Measurements from ENCODE around the gene AKT3. TPM values are rescaled to one million over a fixed set of nuclear protein-coding genes. Genes with fewer than 3 reads are reported as not detected.

Gene AKT3
- total and polyA plus RNA-seq, 2 donors (not counting 1 experiment from before 2014, with no cell fraction given): 37.8 to 42.0 TPM

DNA sequence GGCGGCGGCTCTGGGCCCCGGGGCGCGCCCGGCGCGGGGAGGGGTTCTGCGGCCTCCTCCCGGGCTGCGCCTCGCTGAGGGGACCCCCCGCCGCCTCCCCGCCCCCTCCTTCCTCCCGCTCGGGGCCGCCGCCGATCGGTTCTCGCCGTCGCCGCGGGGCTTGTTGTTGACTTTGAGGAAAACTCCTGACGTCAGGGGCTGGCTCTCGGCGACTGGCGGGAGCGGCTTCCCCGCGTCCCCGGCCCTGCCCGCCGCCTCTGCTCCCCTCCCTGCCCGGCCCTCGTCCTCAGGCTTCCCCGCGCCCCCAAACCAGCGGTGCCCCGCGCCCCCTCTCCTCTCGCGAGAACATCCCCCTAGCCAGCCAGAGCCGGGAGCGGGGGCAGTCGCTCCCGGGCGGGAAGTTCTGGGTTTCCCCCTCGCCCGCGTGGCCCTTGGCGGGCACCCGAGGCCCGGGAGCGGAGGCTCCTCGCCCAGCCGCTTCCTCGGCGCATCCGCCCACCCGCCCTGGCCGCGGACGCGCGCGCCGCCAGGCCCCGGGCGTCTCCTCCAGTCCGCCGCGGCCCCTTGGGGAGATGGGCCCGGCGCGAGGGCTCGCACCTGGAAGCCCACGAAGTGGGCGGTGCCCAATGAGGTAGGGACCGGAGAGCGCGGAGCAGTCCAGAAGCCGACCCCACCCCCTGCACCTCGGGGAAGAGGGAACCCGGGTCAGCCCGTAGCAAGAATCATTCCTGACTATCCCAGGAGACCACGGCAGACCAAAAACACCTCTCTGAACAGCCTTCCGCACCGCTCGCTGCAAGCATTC is 611 bp upstream of the AKT3 start:
- TF ChIP-seq EZH2 (IDR thresholded peaks at IDR 0.05; ENCODE audit: low read length, missing control alignments): no peak
- TF ChIP-seq, protein P1, sequence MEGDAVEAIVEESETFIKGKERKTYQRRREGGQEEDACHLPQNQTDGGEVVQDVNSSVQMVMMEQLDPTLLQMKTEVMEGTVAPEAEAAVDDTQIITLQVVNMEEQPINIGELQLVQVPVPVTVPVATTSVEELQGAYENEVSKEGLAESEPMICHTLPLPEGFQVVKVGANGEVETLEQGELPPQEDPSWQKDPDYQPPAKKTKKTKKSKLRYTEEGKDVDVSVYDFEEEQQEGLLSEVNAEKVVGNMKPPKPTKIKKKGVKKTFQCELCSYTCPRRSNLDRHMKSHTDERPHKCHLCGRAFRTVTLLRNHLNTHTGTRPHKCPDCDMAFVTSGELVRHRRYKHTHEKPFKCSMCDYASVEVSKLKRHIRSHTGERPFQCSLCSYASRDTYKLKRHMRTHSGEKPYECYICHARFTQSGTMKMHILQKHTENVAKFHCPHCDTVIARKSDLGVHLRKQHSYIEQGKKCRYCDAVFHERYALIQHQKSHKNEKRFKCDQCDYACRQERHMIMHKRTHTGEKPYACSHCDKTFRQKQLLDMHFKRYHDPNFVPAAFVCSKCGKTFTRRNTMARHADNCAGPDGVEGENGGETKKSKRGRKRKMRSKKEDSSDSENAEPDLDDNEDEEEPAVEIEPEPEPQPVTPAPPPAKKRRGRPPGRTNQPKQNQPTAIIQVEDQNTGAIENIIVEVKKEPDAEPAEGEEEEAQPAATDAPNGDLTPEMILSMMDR (conservative IDR thresholded peaks at IDR 0.05 in 1 of 2, IDR thresholded peaks at IDR 0.05 in 1 of 2; ENCODE audit: low read depth in 1 of 2, low read length in 2 of 2): no peak
- peak overlapping the region; percentile 88 for H3K9ac ChIP-seq (ENCODE audit: insufficient read depth, low read length)
- no peaks in the 10 kb centered on the region for H3K27me3 ChIP-seq (ENCODE audit: control insufficient read depth, insufficient read depth, low read length)
- peak overlapping the region; percentile 98 for H3K4me2 ChIP-seq (ENCODE audit: extremely low read depth, insufficient read depth, low read length)
- peaks cover 4% of the 10 kb centered on the region for H4K20me1 ChIP-seq (ENCODE audit: control insufficient read depth, extremely low read depth, insufficient read depth, low read length)
- no peaks in the 10 kb centered on the region for H3K9me3 ChIP-seq (ENCODE audit: control insufficient read depth, insufficient read depth, low read depth, low read length)
- peak overlapping the region; percentile 91 for H2AFZ ChIP-seq (ENCODE audit: low read length)
- peaks cover 27% of the 10 kb centered on the region for H3K79me2 ChIP-seq (ENCODE audit: control insufficient read depth, insufficient read depth, low read length)
- H3K27ac ChIP-seq (ENCODE audit: insufficient read depth, low read length): peak overlapping the region; percentile 83
- H3K36me3 ChIP-seq (ENCODE audit: control insufficient read depth, insufficient read depth, low read length): no peaks in the 10 kb centered on the region
- H3K4me1 ChIP-seq (ENCODE audit: control insufficient read depth, extremely low read depth, insufficient read depth, low read length): peaks cover 2% of the 10 kb centered on the region
- H3K4me3 ChIP-seq (replicated peaks in 1 of 4; ENCODE audit: control extremely low read depth in 1 of 4, insufficient read depth in 1 of 4, low read depth in 3 of 4, low read length in 4 of 4): peak overlapping the region; percentile 73 to 86 (median 82)
- DNase-seq (ENCODE audit: low read depth in 2 of 2): peak; percentile 70 to 76

DNA sequence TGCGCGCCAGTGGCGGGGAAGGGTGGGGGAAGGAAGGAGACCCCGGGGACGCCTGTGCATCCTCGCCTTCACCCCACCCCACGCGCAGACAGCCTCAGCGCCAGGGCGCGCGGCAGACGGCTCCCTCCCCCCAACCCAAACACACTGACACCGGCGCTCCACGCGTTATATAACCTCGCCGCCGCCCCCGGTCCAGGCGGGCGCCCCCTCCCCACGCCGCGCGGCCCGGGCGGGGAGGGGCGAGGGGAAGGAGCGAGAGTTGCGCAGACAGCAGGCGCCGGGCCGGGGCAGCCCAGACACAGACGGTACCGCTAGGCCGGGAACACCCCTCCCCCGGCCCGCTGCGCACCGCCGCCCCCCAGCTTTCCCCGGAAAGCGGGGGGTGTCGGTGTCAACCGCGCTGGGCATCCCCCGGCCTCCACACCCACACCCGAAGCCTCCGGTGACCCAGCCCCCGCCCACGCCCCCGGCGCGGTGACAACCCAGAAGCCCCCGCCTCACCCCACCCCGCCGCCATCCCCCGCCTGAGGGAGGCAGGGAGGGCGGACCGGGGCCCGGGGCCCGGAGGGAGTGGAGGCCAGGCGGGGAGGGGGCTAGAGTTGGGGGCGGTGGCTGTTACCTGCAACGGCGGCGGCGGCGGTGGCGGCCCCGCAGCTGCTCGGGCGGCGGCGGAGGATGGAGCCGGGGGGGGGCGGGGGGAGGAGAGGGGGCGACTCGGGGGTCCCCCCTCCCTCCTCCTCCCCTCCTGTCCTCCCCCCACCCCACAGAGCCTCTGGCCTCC is 432 bp downstream of the AKT3 start:
- Histone ChIP-seq H3K79me2 (ENCODE audit: control insufficient read depth, insufficient read depth, low read length) (peaks cover 37% of the 10 kb centered on the region), H3K9me3 (ENCODE audit: control insufficient read depth, insufficient read depth, low read depth, low read length) (no peaks in the 10 kb centered on the region), H2AFZ (ENCODE audit: low read length) (no peak overlapping the region), H3K27ac (ENCODE audit: insufficient read depth, low read length) (peak overlapping the region; percentile 71), H3K27me3 (ENCODE audit: control insufficient read depth, insufficient read depth, low read length) (no peaks in the 10 kb centered on the region), H3K4me2 (ENCODE audit: extremely low read depth, insufficient read depth, low read length) (peak overlapping the region; percentile 25), H3K4me3 (replicated peaks in 1 of 4; ENCODE audit: control extremely low read depth in 1 of 4, insufficient read depth in 1 of 4, low read depth in 3 of 4, low read length in 4 of 4) (peak overlapping the region; percentile 60 to 73 (median 70)), H4K20me1 (ENCODE audit: control insufficient read depth, extremely low read depth, insufficient read depth, low read length) (peaks cover 4% of the 10 kb centered on the region), H3K4me1 (ENCODE audit: control insufficient read depth, extremely low read depth, insufficient read depth, low read length) (peaks cover 2% of the 10 kb centered on the region), H3K9ac (ENCODE audit: insufficient read depth, low read length) (peak overlapping the region; percentile 72), H3K36me3 (ENCODE audit: control insufficient read depth, insufficient read depth, low read length) (no peaks in the 10 kb centered on the region)
- TF ChIP-seq EZH2 (IDR thresholded peaks at IDR 0.05; ENCODE audit: low read length, missing control alignments): no peak
- TF ChIP-seq, protein P1 (conservative IDR thresholded peaks at IDR 0.05 in 1 of 2, IDR thresholded peaks at IDR 0.05 in 1 of 2; ENCODE audit: low read depth in 1 of 2, low read length in 2 of 2): no peak
- peak in 1 of 2 donors; percentile 23 for DNase-seq (ENCODE audit: low read depth in 2 of 2)

DNA sequence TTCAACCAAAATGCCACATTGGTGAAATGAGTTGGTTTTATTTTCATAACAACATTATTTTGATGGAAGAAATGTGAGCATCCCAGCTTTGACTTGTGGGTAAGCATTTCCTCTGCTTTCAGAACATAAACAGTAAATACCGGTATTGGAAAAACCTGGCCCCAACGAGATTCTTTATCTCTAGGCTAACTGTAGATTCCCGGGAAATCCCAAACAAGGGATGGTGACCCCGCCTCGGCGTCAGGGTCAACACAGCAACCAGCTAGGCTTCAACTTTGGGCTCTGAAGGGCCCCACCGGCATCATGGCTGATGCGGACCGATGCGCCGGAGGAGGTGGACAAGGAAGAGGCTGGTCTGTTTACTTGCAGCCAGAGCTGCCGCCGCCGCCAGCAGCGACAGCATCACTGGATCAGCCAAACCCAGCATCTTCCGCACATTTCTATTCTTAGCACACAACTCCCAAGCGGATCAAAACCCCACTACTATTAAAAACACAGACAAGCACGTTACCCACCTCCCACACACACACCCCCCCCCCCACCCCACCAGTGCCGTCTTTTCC is 1.1 kb downstream of the AKT3 start:
- Histone ChIP-seq H3K27ac (ENCODE audit: insufficient read depth, low read length) (peak overlapping the region; percentile 71), H3K4me1 (ENCODE audit: control insufficient read depth, extremely low read depth, insufficient read depth, low read length) (peaks cover 2% of the 10 kb centered on the region), H3K4me3 (replicated peaks in 1 of 4; ENCODE audit: control extremely low read depth in 1 of 4, insufficient read depth in 1 of 4, low read depth in 3 of 4, low read length in 4 of 4) (peak overlapping the region; percentile 60 to 73 (median 70)), H3K9ac (ENCODE audit: insufficient read depth, low read length) (peak overlapping the region; percentile 72), H2AFZ (ENCODE audit: low read length) (peak overlapping the region; percentile 2), H3K27me3 (ENCODE audit: control insufficient read depth, insufficient read depth, low read length) (no peaks in the 10 kb centered on the region), H4K20me1 (ENCODE audit: control insufficient read depth, extremely low read depth, insufficient read depth, low read length) (peaks cover 4% of the 10 kb centered on the region), H3K36me3 (ENCODE audit: control insufficient read depth, insufficient read depth, low read length) (no peaks in the 10 kb centered on the region), H3K9me3 (ENCODE audit: control insufficient read depth, insufficient read depth, low read depth, low read length) (no peaks in the 10 kb centered on the region), H3K79me2 (ENCODE audit: control insufficient read depth, insufficient read depth, low read length) (peaks cover 43% of the 10 kb centered on the region), H3K4me2 (ENCODE audit: extremely low read depth, insufficient read depth, low read length) (peak overlapping the region; percentile 73)
- TF ChIP-seq EZH2 (IDR thresholded peaks at IDR 0.05; ENCODE audit: low read length, missing control alignments): no peak
- TF ChIP-seq, protein P1 (conservative IDR thresholded peaks at IDR 0.05 in 1 of 2, IDR thresholded peaks at IDR 0.05 in 1 of 2; ENCODE audit: low read depth in 1 of 2, low read length in 2 of 2): no peak
- DNase-seq (ENCODE audit: low read depth in 2 of 2): peak; percentile 58 to 75

All from fibroblast of lung (primary cell).